ENCODE measurements around the gene PEPD.

Gene PEPD

DNA sequence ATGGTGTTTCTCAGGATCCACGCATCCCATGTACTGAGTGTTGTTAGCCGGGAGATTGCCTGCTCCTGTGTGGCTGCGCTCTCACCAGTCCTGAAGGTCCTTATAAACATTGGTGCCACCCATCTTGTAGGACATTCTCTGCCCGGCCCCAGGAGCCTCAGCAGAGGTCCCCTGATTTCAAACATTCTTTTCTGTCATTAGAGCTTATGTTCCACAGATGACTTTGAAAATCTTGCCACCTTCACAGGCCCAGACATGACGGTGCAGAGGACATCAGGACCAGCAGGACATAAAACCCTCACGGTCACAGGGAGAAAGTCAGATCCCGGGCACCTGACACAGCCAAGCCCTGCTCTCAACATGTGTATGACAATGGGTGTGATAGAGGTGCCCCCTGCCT, 33.2 kb upstream of the PEPD start:
- DNase-seq (ENCODE audit: low spot score) = no peak
- in situ Hi-C loops (cut with MboI; ENCODE audit: low pct_unique_long_range_greater_than_20kb, low sequenced_read_pairs, unreplicated experiment) = no loop called here
- TF ChIP-seq, protein P1, sequence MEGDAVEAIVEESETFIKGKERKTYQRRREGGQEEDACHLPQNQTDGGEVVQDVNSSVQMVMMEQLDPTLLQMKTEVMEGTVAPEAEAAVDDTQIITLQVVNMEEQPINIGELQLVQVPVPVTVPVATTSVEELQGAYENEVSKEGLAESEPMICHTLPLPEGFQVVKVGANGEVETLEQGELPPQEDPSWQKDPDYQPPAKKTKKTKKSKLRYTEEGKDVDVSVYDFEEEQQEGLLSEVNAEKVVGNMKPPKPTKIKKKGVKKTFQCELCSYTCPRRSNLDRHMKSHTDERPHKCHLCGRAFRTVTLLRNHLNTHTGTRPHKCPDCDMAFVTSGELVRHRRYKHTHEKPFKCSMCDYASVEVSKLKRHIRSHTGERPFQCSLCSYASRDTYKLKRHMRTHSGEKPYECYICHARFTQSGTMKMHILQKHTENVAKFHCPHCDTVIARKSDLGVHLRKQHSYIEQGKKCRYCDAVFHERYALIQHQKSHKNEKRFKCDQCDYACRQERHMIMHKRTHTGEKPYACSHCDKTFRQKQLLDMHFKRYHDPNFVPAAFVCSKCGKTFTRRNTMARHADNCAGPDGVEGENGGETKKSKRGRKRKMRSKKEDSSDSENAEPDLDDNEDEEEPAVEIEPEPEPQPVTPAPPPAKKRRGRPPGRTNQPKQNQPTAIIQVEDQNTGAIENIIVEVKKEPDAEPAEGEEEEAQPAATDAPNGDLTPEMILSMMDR (IDR thresholded peaks at IDR 0.05; ENCODE audit: extremely low read depth, insufficient read depth, missing control alignments) = no peak

GRCh38 chr19:33554391-33554790, 32.8 kb upstream of the PEPD start:
- TF ChIP-seq, protein P1 (IDR thresholded peaks at IDR 0.05; ENCODE audit: extremely low read depth, insufficient read depth, missing control alignments) = no peak
- no peak for DNase-seq (ENCODE audit: low spot score)
- in situ Hi-C loops (cut with MboI; ENCODE audit: low pct_unique_long_range_greater_than_20kb, low sequenced_read_pairs, unreplicated experiment) = no loop called here

DNA sequence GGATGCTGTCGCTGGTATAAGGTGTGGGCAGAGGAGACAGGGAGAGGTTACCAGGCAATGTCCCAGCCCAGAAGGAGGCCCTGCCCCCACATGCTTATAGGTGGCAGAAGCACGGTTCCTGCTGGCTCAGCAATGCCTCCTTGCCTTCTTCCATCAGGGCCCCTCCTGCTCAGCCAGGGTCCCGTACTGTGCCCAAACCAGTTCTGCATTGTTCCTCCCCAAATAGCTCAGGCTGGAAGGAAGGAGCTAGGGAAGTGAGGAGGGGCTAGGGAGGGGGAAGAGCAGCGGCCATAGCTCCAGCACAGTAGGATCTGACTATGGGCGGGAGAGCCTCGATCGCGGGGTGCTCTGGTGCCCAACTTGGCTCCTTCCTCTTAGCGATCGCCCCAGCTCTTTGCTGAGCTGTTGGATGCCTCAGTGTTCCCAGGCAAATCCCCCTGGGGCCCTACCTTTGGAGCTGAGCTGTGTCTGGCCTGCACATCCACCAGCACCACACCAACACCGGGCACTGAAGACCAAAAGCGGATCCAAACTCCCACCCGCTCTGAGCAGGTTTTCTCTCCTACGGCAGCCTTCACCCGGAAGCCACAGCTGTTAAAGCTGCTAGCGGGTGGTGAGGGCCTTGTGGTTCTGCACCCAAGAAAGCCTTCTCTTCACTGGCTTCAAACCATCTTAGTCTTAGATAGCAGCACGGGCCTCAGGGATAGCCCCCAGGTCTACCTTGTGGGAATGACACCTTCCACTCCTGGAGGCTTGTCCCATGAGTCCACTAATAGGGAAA, 32.1 kb upstream of the PEPD start:
- TF ChIP-seq, protein P1 (IDR thresholded peaks at IDR 0.05; ENCODE audit: extremely low read depth, insufficient read depth, missing control alignments) = no peak
- DNase-seq (ENCODE audit: low spot score) = no peak
- in situ Hi-C loops (cut with MboI; ENCODE audit: low pct_unique_long_range_greater_than_20kb, low sequenced_read_pairs, unreplicated experiment) = no loop called here

- in situ Hi-C loops (cut with MboI; ENCODE audit: low pct_unique_long_range_greater_than_20kb, low sequenced_read_pairs, unreplicated experiment) = no loop called here
- DNase-seq (ENCODE audit: low spot score) = no peak
- TF ChIP-seq, protein P1 (IDR thresholded peaks at IDR 0.05; ENCODE audit: extremely low read depth, insufficient read depth, missing control alignments) = no peak
Measured at GRCh38 chr19:33552928-33553279, 31.3 kb upstream of the PEPD start.

- TF ChIP-seq, protein P1 (IDR thresholded peaks at IDR 0.05; ENCODE audit: extremely low read depth, insufficient read depth, missing control alignments) = no peak
- no peak for DNase-seq (ENCODE audit: low spot score)
- in situ Hi-C loops (cut with MboI; ENCODE audit: low pct_unique_long_range_greater_than_20kb, low sequenced_read_pairs, unreplicated experiment) = no loop called here
Measured at GRCh38 chr19:33552191-33552927, 30.8 kb upstream of the PEPD start.

DNA sequence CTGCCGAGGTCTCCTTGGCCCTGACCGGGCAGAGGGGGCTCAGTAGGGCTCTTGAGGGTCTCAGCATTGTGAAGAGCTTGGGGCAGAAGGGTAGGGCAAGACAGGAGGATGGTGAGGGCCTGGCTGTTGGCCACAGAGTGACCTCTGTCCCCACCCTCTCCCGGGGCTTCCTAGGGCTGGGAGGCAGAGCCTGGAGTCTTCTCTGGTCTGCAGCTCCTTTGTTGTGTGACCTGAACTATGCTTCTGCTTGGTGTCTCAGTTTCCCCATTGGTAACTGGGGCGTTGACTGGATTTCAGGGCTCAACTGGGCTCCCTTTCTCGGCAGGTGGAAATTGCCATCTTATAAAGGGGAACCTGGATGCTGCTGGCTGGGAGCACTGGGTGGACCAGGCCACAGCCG, 30.1 kb upstream of the PEPD start:
- DNase-seq (ENCODE audit: low spot score) = no peak
- TF ChIP-seq, protein P1 (IDR thresholded peaks at IDR 0.05; ENCODE audit: extremely low read depth, insufficient read depth, missing control alignments) = no peak
- in situ Hi-C loops (cut with MboI; ENCODE audit: low pct_unique_long_range_greater_than_20kb, low sequenced_read_pairs, unreplicated experiment) = no loop called here

Data from GM13977 (cell line).